BE2C (cell line): Measurements from ENCODE around the gene LAMA5.

Experiments used
- DNase-seq: peaks from one replicate; pipeline ENCODE4 v3.0.0-alpha.2; 2020
- H3K27me3 ChIP-seq: fragments of 250-450 bp; sonication (Bioruptor Pico); 2 replicates; pipeline ENCODE4 v1.5.1; 2020; ENCODE audit warnings: mild to moderate bottlenecking
- H3K36me3 ChIP-seq: fragments of 250-450 bp; sonication (Bioruptor Pico); 2 replicates; pipeline ENCODE4 v1.5.1; 2020; ENCODE audit warnings: mild to moderate bottlenecking
- H3K4me1 ChIP-seq: fragments of 250-450 bp; sonication (Bioruptor Pico); 2 replicates; pipeline ENCODE4 v1.5.1; 2020
- H3K4me3 ChIP-seq: 2 replicates; pipeline ENCODE4 v1.5.1; 2011; ENCODE audit warnings: low read depth, low read length
- H3K9me3 ChIP-seq: fragments of 250-450 bp; sonication (Bioruptor Pico); 2 replicates; pipeline ENCODE4 v1.5.1; 2020
- CTCF ChIP-seq: IDR thresholded peaks from 2 replicates; pipeline ENCODE4 v1.5.1; 2012; ENCODE audit warnings: mild to moderate bottlenecking, low read depth, low read length

The LAMA5 gene

DNA sequence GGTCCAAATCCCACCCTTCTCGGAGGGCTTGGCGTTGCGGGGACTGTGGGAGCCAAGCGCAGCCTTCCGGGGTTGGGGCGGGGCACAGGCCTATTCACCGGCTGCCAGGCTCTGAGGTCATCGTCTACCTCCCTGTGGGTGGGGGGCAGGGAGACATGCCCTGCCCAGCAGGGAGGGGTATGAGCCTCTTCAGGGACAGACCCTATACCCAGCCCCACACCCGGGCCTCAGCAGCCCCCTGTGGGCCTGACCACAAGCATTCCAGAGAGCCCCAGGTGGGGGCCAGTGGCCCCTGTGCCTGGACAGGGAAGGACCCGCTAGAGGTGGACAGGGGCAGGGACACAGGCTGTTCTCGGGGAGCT is 11.6 kb downstream of the LAMA5 start:
- Histone ChIP-seq H3K4me1 (peaks cover 50% of the 10 kb centered on the region), H3K36me3 (no peaks in the 10 kb centered on the region), H3K9me3 (no peaks in the 10 kb centered on the region), H3K4me3 (no peak overlapping the region), H3K27me3 (no peaks in the 10 kb centered on the region)
- TF ChIP-seq CTCF: no peak
- DNase-seq: no peak

GRCh38 chr20:62354811-62355341 is 12.2 kb downstream of the LAMA5 start:
- TF ChIP-seq CTCF: no peak

DNA sequence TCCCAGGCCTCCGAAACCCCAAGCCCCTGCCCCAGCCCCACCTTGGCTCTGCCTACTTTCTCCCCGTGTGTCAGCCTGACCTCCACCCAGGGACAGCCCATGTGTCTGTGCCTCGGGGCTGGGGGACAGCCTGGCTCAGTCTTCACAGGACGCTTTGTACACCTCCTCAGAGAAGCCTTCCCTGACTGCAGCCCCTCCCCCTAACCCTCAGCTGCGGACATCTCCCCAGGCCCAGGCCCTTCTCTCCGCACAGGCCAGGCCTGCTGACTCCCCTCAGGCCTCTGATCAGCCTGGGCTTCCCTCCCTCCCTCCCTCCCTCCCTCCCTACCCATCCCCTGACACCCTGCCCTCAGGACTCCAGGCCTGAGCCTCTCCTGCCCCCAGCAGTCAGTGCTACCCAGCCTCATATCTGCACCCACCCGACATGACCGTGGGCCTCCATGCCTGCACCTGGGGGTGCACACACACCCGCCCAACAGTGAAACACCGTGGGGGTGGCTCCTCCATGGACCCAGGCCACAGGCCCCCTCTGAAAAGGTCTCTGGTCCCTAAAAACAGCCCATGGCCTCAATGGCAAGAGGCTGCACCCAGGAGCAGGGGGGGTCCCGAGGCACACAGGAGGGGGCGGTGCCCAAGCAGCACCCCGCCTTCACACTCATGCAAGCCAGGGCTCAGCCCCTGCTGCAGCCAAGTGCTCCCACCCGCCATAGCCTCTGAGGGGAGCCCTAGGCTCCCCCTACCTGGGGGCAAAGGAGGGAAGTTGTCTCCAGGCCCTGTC is 12.9 kb downstream of the LAMA5 start:
- Histone ChIP-seq H3K9me3 (no peaks in the 10 kb centered on the region), H3K36me3 (no peaks in the 10 kb centered on the region), H3K4me1 (peaks cover 50% of the 10 kb centered on the region), H3K4me3 (no peak overlapping the region), H3K27me3 (no peaks in the 10 kb centered on the region)
- TF ChIP-seq CTCF: no peak
- DNase-seq: no peak

More at GRCh38 chr20:62354811-62355341, 12.2 kb downstream of the LAMA5 start:
- Histone ChIP-seq H3K27me3 (no peaks in the 10 kb centered on the region), H3K36me3 (no peaks in the 10 kb centered on the region), H3K4me3 (no peak overlapping the region), H3K9me3 (no peaks in the 10 kb centered on the region), H3K4me1 (peaks cover 50% of the 10 kb centered on the region)
- DNase-seq: no peak

DNA sequence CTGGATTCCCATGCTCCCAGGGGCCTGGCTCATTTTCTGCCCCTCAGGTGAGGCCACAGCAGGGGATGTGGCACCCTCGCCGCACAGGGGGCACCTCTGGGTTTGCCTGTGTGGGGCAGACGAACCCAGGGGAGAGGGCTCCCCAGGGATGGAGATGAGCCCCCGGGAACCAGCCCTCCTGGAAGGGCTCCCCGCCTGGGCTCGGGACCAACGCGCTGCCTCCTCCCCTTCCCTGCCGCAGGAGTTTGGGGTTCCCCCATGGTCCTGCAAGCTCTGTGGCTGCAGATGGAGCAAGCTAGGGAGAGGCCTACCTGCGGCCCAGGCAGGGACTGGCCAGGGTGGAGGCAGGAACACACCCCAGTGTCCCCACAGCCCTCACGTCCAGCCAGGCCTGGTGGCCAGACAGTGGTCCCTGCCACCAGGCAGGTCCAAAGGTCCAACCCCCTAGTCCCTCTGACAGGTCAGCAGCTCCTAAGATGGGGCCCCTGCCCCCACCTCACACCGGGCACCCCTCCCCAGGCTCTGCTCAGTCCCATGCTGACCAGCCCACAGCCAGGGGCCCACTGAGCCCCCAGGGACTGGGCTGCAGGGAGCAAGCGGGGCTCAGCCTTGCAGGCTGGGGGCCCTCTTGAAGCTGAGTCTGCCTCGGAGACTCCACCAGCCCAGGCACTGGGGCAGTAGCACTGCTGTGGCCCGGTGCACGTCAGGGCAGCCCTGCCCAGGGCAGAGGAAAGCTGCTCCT is 13.7 kb downstream of the LAMA5 start:
- H3K36me3 ChIP-seq: no peaks in the 10 kb centered on the region
- H3K9me3 ChIP-seq: no peaks in the 10 kb centered on the region
- no peak for TF ChIP-seq CTCF
- peaks cover 50% of the 10 kb centered on the region for H3K4me1 ChIP-seq
- H3K27me3 ChIP-seq: no peaks in the 10 kb centered on the region
- DNase-seq: no peak
- no peak overlapping the region for H3K4me3 ChIP-seq

GRCh38 chr20:62352402-62353288 is 14.5 kb downstream of the LAMA5 start:
- Histone ChIP-seq H3K36me3 (no peaks in the 10 kb centered on the region), H3K4me1 (peaks cover 44% of the 10 kb centered on the region), H3K27me3 (no peaks in the 10 kb centered on the region), H3K9me3 (no peaks in the 10 kb centered on the region), H3K4me3 (no peak overlapping the region)
- peak; percentile 84 for DNase-seq
- peak; percentile 35; the same call in 1 of the 2 replicates for TF ChIP-seq CTCF
